Hindlimb muscle (tissue), 1 donor: ENCODE results near the gene OPCML. TPM values are rescaled to one million over a fixed set of nuclear protein-coding genes. Genes with fewer than 3 reads are reported as not detected.
A peak's percentile ranks its signal among the peaks of the same experiment; 100 is the strongest.

ENCODE experiments used
- DNase-seq: peaks from one replicate; pipeline ENCODE4 v3.0.0-alpha.2; 2013
- polyA plus RNA-seq: library from polyadenylated mRNA; unstranded; fragments of 120-200 nt; gene quantifications from one replicate; pipeline ENCODE4 v1.2.1, GENCODE V29; 2013; ENCODE audit not compliant: insufficient read length

Gene OPCML
- polyA plus RNA-seq, 1 donor, result 1.1 TPM

GRCh38 chr11:133166662-133167061 lies 365.6 kb downstream of the OPCML start:
- DNase-seq, result no peak

- no peak for DNase-seq
Measured at GRCh38 chr11:133164986-133165385, 367.3 kb downstream of the OPCML start.

GRCh38 chr11:133163463-133164419 lies 368.6 kb downstream of the OPCML start:
- peak; percentile 27 for DNase-seq

GRCh38 chr11:133162227-133162626 lies 370.1 kb downstream of the OPCML start:
- DNase-seq, result no peak

- no peak for DNase-seq
Measured at GRCh38 chr11:133160754-133161153, 371.5 kb downstream of the OPCML start.

- no peak for DNase-seq
Measured at GRCh38 chr11:133156986-133157745, 375.1 kb downstream of the OPCML start.

GRCh38 chr11:133154781-133155180 lies 377.5 kb downstream of the OPCML start:
- DNase-seq, result no peak

- no peak for DNase-seq
Measured at GRCh38 chr11:133154076-133154475, 378.2 kb downstream of the OPCML start.

- no peak for DNase-seq
Measured at GRCh38 chr11:133153031-133153430, 379.3 kb downstream of the OPCML start.

- no peak for DNase-seq
Measured at GRCh38 chr11:133149698-133150097, 382.6 kb downstream of the OPCML start.

- no peak for DNase-seq
Measured at GRCh38 chr11:133147625-133148024, 384.7 kb downstream of the OPCML start.

GRCh38 chr11:133146697-133147306 lies 385.5 kb downstream of the OPCML start:
- no peak for DNase-seq

- DNase-seq, result no peak
Measured at GRCh38 chr11:133137939-133138338, 394.4 kb downstream of the OPCML start.

- no peak for DNase-seq
Measured at GRCh38 chr11:133137270-133137669, 395.0 kb downstream of the OPCML start.

GRCh38 chr11:133136376-133136775 lies 395.9 kb downstream of the OPCML start:
- DNase-seq, result no peak

GRCh38 chr11:133134314-133135173 lies 397.8 kb downstream of the OPCML start:
- DNase-seq, result peak; percentile 51

GRCh38 chr11:133133606-133134005 lies 398.7 kb downstream of the OPCML start:
- no peak for DNase-seq

- DNase-seq, result no peak
Measured at GRCh38 chr11:133133050-133133449, 399.3 kb downstream of the OPCML start.

GRCh38 chr11:133127741-133128140 lies 404.6 kb downstream of the OPCML start:
- DNase-seq, result no peak

GRCh38 chr11:133123796-133124195 lies 408.5 kb downstream of the OPCML start:
- no peak for DNase-seq

- DNase-seq, result no peak
Measured at GRCh38 chr11:133123366-133123765, 408.9 kb downstream of the OPCML start.

GRCh38 chr11:133122256-133122655 lies 410.0 kb downstream of the OPCML start:
- DNase-seq, result no peak
